ENCODE measurements around the gene MMP24OS.

Gene MMP24OS

GRCh38 chr20:35291654-35292503 is 14.0 kb upstream of the MMP24OS start, which contains the start of gene FAM83C:
FAM83C (minus strand) TSS chr20:35292425; CDS start chr20:35292304, 121 bp downstream.
- no peak for TF ChIP-seq CTCF (IDR thresholded peaks at IDR 0.05; ENCODE audit: low read depth, low read length, missing control alignments)
- DNase-seq (ENCODE audit: low read depth), result no peak
- H3K4me3 ChIP-seq (ENCODE audit: low read depth, low read length), result no peak within 1 kb of the TSS
- in situ Hi-C loops (cut with HindIII; ENCODE audit: low sequenced_read_pairs), result no loop called here

DNA sequence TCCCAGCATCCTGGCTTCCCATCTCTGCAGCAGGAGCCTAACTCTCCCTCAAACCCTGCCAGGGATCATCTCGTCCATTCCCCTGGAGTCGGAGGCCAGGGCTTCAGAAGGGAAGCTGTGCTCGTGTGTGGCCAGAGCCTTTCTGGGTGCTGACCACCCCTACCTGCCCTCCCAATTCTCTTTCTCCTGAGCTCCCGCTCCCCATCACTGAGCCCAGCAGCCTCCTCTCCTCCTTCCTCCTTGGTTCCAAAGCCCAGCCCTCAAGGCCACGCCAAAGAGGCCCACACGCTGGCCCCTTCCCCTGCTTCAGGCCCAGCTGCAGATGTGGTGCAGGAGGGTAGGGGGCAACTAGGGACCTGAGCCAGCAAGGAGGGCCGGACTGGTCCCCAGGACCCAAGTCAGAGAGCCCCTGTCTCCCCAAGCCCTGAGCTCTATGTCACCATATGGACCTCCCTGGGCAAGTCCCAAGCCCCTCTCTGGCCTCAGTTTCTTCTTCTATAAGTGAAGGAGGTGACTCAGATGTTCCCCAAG is 13.0 kb upstream of the MMP24OS start:
- in situ Hi-C loops (cut with HindIII; ENCODE audit: low sequenced_read_pairs), result no loop called here
- no peak for DNase-seq (ENCODE audit: low read depth)
- TF ChIP-seq CTCF (IDR thresholded peaks at IDR 0.05; ENCODE audit: low read depth, low read length, missing control alignments), result no peak
- H3K4me3 ChIP-seq (ENCODE audit: low read depth, low read length), result no peak overlapping the region

GRCh38 chr20:35290186-35290886 is 12.4 kb upstream of the MMP24OS start:
- TF ChIP-seq CTCF (IDR thresholded peaks at IDR 0.05; ENCODE audit: low read depth, low read length, missing control alignments), result no peak
- in situ Hi-C loops (cut with HindIII; ENCODE audit: low sequenced_read_pairs), result no loop called here
- no peak for DNase-seq (ENCODE audit: low read depth)
- H3K4me3 ChIP-seq (ENCODE audit: low read depth, low read length), result no peak overlapping the region

GRCh38 chr20:35288325-35289060 is 10.6 kb upstream of the MMP24OS start:
- no peak overlapping the region for H3K4me3 ChIP-seq (ENCODE audit: low read depth, low read length)
- DNase-seq (ENCODE audit: low read depth), result no peak
- in situ Hi-C loops (cut with HindIII; ENCODE audit: low sequenced_read_pairs), result no loop called here
- no peak for TF ChIP-seq CTCF (IDR thresholded peaks at IDR 0.05; ENCODE audit: low read depth, low read length, missing control alignments)

- no peak overlapping the region for H3K4me3 ChIP-seq (ENCODE audit: low read depth, low read length)
- in situ Hi-C loops (cut with HindIII; ENCODE audit: low sequenced_read_pairs), result no loop called here
- TF ChIP-seq CTCF (IDR thresholded peaks at IDR 0.05; ENCODE audit: low read depth, low read length, missing control alignments), result no peak
- DNase-seq (ENCODE audit: low read depth), result no peak
Measured at GRCh38 chr20:35287509-35288324, 9.8 kb upstream of the MMP24OS start.
